HepG2 (cell line): ENCODE measurements around the gene KLHDC8B. TPM values are rescaled to one million over a fixed set of nuclear protein-coding genes. Genes with fewer than 3 reads are reported as not detected.

Experiments
- CHCHD3 ChIP-seq: sonication (generic); formaldehyde crosslinking; IDR thresholded peaks from 2 replicates; pipeline ENCODE4 v1.8.0; 2022; ENCODE audit warnings: mild to moderate bottlenecking, missing genetic modification reagents, moderate library complexity
- HDAC2 ChIP-seq: sonication (generic); formaldehyde crosslinking; IDR thresholded peaks from 2 replicates; pipeline ENCODE4 v1.4.0; 2020; ENCODE audit warnings: missing genetic modification reagents
- HHEX ChIP-seq: IDR thresholded peaks from 2 replicates; pipeline ENCODE4 v1.6.1; 2016; ENCODE audit warnings: control low read depth
- HNRNPH1 ChIP-seq: fragments of 200-400 bp; formaldehyde crosslinking; optimal IDR thresholded peaks from 2 replicates; pipeline ENCODE3; 2017; ENCODE audit warnings: mild to moderate bottlenecking, low read depth, low read length
- HOXA3 ChIP-seq: sonication (generic); formaldehyde crosslinking; IDR thresholded peaks from 2 replicates; pipeline ENCODE4 v1.5.0; 2020; ENCODE audit warnings: missing genetic modification reagents
- IKZF4 ChIP-seq: sonication (generic); formaldehyde crosslinking; IDR thresholded peaks from 2 replicates; pipeline ENCODE4 v1.5.1; 2020; ENCODE audit warnings: borderline replicate concordance, mild to moderate bottlenecking, low read depth, missing genetic modification reagents; ENCODE audit errors: not compliant biosample characterization
- KDM6A ChIP-seq: IDR thresholded peaks from 2 replicates; pipeline ENCODE4 v1.6.1; 2016; ENCODE audit warnings: low read depth
- KLF13 ChIP-seq: sonication (generic); formaldehyde crosslinking; IDR thresholded peaks from 2 replicates; pipeline ENCODE4 v1.4.0; 2020; ENCODE audit warnings: mild to moderate bottlenecking, missing genetic modification reagents
- MAF1 ChIP-seq: sonication (generic); formaldehyde crosslinking; IDR thresholded peaks from 2 replicates; pipeline ENCODE4 v1.5.0; 2020; ENCODE audit warnings: missing genetic modification reagents, borderline replicate concordance
- MEF2D ChIP-seq: sonication (generic); formaldehyde crosslinking; IDR thresholded peaks from 2 replicates; pipeline ENCODE4 v1.5.1; 2020; ENCODE audit warnings: mild to moderate bottlenecking, missing genetic modification reagents
- NR1H2 ChIP-seq: sonication (generic); formaldehyde crosslinking; IDR thresholded peaks from 2 replicates; pipeline ENCODE4 v1.8.1; 2022; ENCODE audit warnings: low read depth, missing genetic modification reagents, borderline replicate concordance
- PITX1 ChIP-seq: sonication (generic); formaldehyde crosslinking; IDR thresholded peaks from 2 replicates; pipeline ENCODE4 v1.5.1; 2020; ENCODE audit warnings: mild to moderate bottlenecking, missing genetic modification reagents
- SPEN ChIP-seq: sonication (generic); formaldehyde crosslinking; IDR thresholded peaks from 2 replicates; pipeline ENCODE4 v1.5.1; 2020; ENCODE audit warnings: low read depth, mild to moderate bottlenecking, missing genetic modification reagents
- SRSF4 ChIP-seq: fragments of 200-400 bp; formaldehyde crosslinking; IDR thresholded peaks from one replicate; pipeline ENCODE4 v1.6.1; 2018; ENCODE audit warnings: mild to moderate bottlenecking, low read depth, low read length, moderate library complexity; ENCODE audit not compliant: poor library complexity, severe bottlenecking
- TP53 ChIP-seq: sonication (generic); formaldehyde crosslinking; conservative IDR thresholded peaks from 2 replicates; pipeline ENCODE4 v1.4.0; 2020; ENCODE audit warnings: missing genetic modification reagents
- ZBTB14 ChIP-seq: sonication (generic); formaldehyde crosslinking; IDR thresholded peaks from 2 replicates; pipeline ENCODE4 v1.4.0; 2020; ENCODE audit warnings: missing genetic modification reagents
- ZBTB42 ChIP-seq: sonication (generic); formaldehyde crosslinking; IDR thresholded peaks from 2 replicates; pipeline ENCODE4 v1.5.0; 2020; ENCODE audit warnings: mild to moderate bottlenecking, missing genetic modification reagents
- ZBTB44 ChIP-seq: sonication (generic); formaldehyde crosslinking; IDR thresholded peaks from 2 replicates; pipeline ENCODE4 v1.4.0; 2020; ENCODE audit warnings: missing genetic modification reagents
- ZMYM3 ChIP-seq: sonication (generic); formaldehyde crosslinking; IDR thresholded peaks from 2 replicates; pipeline ENCODE4 v1.5.1; 2020; ENCODE audit warnings: mild to moderate bottlenecking, missing genetic modification reagents
- ZNF235 ChIP-seq: sonication (generic); formaldehyde crosslinking; IDR thresholded peaks from 2 replicates; pipeline ENCODE4 v1.8.1; 2023; ENCODE audit warnings: mild to moderate bottlenecking, missing genetic modification reagents, borderline replicate concordance
- ZNF333 ChIP-seq: sonication (generic); formaldehyde crosslinking; IDR thresholded peaks from 2 replicates; pipeline ENCODE4 v1.4.0; 2020; ENCODE audit warnings: mild to moderate bottlenecking, missing genetic modification reagents, borderline replicate concordance
- ZNF431 ChIP-seq: sonication (generic); formaldehyde crosslinking; IDR thresholded peaks from 2 replicates; pipeline ENCODE4 v1.9.0; 2022; ENCODE audit warnings: missing genetic modification reagents, low read depth, mild to moderate bottlenecking, borderline replicate concordance
- ZNF513 ChIP-seq: sonication (generic); formaldehyde crosslinking; conservative IDR thresholded peaks from 2 replicates; pipeline ENCODE4 v1.5.0; 2020; ENCODE audit warnings: missing genetic modification reagents
- ZNF672 ChIP-seq: sonication (generic); formaldehyde crosslinking; IDR thresholded peaks from 2 replicates; pipeline ENCODE4 v1.8.1; 2022; ENCODE audit warnings: missing genetic modification reagents
- ZNF713 ChIP-seq: sonication (generic); formaldehyde crosslinking; IDR thresholded peaks from 2 replicates; pipeline ENCODE4 v1.4.0; 2020; ENCODE audit warnings: mild to moderate bottlenecking, missing genetic modification reagents
- polyA plus RNA-seq, 8 experiments: library from polyadenylated mRNA; depleted of rRNA in 3 of 8; stranded (reverse) in 7 of 8; unstranded in 1 of 8; fragments of >200 nt; fragmentation: Illumina TruSeq in 4 of 8; extraction: Trizol in 4 of 8; gene quantifications; 2 replicates each; pipeline versions ENCODE4 v1.2.1 to v1.2.3, GENCODE V29; 2011 to 2016; ENCODE audit warnings: low read depth in 4 of 8, missing spikeins in 1 of 8, mixed read lengths in 1 of 8; ENCODE audit not compliant: insufficient read depth in 1 of 8
- total RNA-seq, 5 experiments: library from RNA; depleted of rRNA; stranded (reverse); fragments of >200 nt; fragmentation: Illumina TruSeq; extraction: Trizol; gene quantifications; 2 replicates each; pipeline ENCODE4 v1.2.3, GENCODE V29; 2016; ENCODE audit warnings: low read depth in 1 of 5
- TF ChIP-seq, protein P1 (sequence below): sonication (generic); formaldehyde crosslinking; IDR thresholded peaks from 2 replicates; pipeline ENCODE4 v1.5.0; 2020; ENCODE audit warnings: missing genetic modification reagents

KLHDC8B gene
- total and polyA plus RNA-seq, 2 of the 13 experiments (the other 11 are each of a cell fraction or from before 2014, with no cell fraction given): 17.2 to 17.8 TPM

GRCh38 chr3:49171119-49171774, at the start of gene KLHDC8B (continued):
- TF ChIP-seq ZBTB14 (CRISPR knock-in tag): no peak
- TF ChIP-seq, protein P1, sequence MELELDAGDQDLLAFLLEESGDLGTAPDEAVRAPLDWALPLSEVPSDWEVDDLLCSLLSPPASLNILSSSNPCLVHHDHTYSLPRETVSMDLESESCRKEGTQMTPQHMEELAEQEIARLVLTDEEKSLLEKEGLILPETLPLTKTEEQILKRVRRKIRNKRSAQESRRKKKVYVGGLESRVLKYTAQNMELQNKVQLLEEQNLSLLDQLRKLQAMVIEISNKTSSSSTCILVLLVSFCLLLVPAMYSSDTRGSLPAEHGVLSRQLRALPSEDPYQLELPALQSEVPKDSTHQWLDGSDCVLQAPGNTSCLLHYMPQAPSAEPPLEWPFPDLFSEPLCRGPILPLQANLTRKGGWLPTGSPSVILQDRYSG: no peak
- peak; percentile 67; the same call in 1 of the 2 replicates for TF ChIP-seq HDAC2 (CRISPR knock-in tag)
- no peak for TF ChIP-seq HHEX (CRISPR knock-in tag)
- TF ChIP-seq ZMYM3: peak; percentile 81
- no peak for TF ChIP-seq IKZF4 (CRISPR knock-in tag)
- no peak; the same call in 1 of the 2 replicates for TF ChIP-seq ZBTB42
- TF ChIP-seq ZNF513 (CRISPR knock-in tag): no peak
- TF ChIP-seq ZNF333 (CRISPR knock-in tag): no peak
- TF ChIP-seq ZBTB44: no peak
- TF ChIP-seq SPEN (CRISPR knock-in tag): peak; percentile 72; the same call in 1 of the 2 replicates
- peak; percentile 71 for TF ChIP-seq PITX1 (CRISPR knock-in tag)
- peak; percentile 49; the same call in 1 of the 2 replicates for TF ChIP-seq MEF2D
- TF ChIP-seq HOXA3: peak; percentile 47; the same call in 1 of the 2 replicates
- no peak for TF ChIP-seq KLF13 (CRISPR knock-in tag)
- no peak for TF ChIP-seq NR1H2
- TF ChIP-seq MAF1 (CRISPR knock-in tag): no peak
- no peak for TF ChIP-seq ZNF672 (CRISPR knock-in tag)
- 0 out of 2 replicates have a peak, but pooled peaks have one; percentile 40 for TF ChIP-seq ZNF235 (CRISPR knock-in tag)
- TF ChIP-seq ZNF713: no peak
- TF ChIP-seq SRSF4: no peak
- TF ChIP-seq ZNF431 (CRISPR knock-in tag): no peak
- TF ChIP-seq KDM6A: no peak
- TF ChIP-seq CHCHD3 (CRISPR knock-in tag): no peak
- TF ChIP-seq HNRNPH1: no peak
- TF ChIP-seq TP53 (CRISPR knock-in tag): no peak
